Neural cell (in vitro differentiated cells): ENCODE data around the gene MYCBP2.

Source experiments
- EP300 ChIP-seq: fragments of 450-650 bp; conservative IDR thresholded peaks from 2 replicates; pipeline ENCODE4 v1.6.1; 2014; ENCODE audit warnings: antibody characterized with exemption, mild to moderate bottlenecking, moderate library complexity; ENCODE audit not compliant: poor library complexity, severe bottlenecking
- EZH2 ChIP-seq: fragments of 200-600, 300-800 bp; shearing (Covaris generic), sonication (generic); IDR thresholded peaks from 2 replicates; pipeline ENCODE4 v1.6.1; 2014; ENCODE audit warnings: antibody characterized with exemption, low read length, borderline replicate concordance, mild to moderate bottlenecking; ENCODE audit not compliant: insufficient read depth, poor library complexity, severe bottlenecking
- POLR2AphosphoS5 ChIP-seq: IDR thresholded peaks from 2 replicates; pipeline ENCODE4 v1.6.1; 2012
- SMC3 ChIP-seq: fragments of 450-650 bp; conservative IDR thresholded peaks from 2 replicates; pipeline ENCODE4 v1.6.1; 2014; ENCODE audit warnings: antibody characterized with exemption, mild to moderate bottlenecking, moderate library complexity; ENCODE audit not compliant: poor library complexity
- TAF1 ChIP-seq: IDR thresholded peaks from 2 replicates; pipeline ENCODE4 v1.6.1; 2012; ENCODE audit warnings: low read depth
- TF ChIP-seq, protein P1 (sequence below): fragments of 450-650 bp; IDR thresholded peaks from 2 replicates; pipeline ENCODE4 v1.5.1; 2014; ENCODE audit warnings: antibody characterized with exemption, mild to moderate bottlenecking, moderate library complexity; ENCODE audit not compliant: poor library complexity, severe bottlenecking
- TF ChIP-seq, protein P2 (sequence below): IDR thresholded peaks from 2 replicates; pipeline ENCODE4 v1.6.1; 2012; ENCODE audit warnings: borderline replicate concordance

DNA sequence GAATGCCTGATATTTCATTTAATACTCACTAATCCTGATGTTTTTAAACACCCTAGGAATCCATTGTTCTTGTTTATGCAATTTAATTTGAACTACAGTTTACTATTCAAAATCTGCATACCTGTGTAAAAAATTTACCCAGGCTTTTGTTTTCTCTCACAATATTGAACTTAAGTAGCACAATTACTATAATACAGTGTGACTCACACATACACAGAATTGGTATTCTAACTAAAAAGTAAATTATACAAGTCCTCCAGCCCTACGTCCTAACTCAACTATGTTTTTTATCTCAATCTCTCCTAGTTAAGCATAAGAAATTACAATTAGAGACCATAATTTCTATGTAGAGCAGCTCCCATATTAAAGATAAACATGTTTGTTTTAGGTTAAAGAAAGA lies 41.8 kb downstream of the MYCBP2 start:
- TF ChIP-seq, protein P1, sequence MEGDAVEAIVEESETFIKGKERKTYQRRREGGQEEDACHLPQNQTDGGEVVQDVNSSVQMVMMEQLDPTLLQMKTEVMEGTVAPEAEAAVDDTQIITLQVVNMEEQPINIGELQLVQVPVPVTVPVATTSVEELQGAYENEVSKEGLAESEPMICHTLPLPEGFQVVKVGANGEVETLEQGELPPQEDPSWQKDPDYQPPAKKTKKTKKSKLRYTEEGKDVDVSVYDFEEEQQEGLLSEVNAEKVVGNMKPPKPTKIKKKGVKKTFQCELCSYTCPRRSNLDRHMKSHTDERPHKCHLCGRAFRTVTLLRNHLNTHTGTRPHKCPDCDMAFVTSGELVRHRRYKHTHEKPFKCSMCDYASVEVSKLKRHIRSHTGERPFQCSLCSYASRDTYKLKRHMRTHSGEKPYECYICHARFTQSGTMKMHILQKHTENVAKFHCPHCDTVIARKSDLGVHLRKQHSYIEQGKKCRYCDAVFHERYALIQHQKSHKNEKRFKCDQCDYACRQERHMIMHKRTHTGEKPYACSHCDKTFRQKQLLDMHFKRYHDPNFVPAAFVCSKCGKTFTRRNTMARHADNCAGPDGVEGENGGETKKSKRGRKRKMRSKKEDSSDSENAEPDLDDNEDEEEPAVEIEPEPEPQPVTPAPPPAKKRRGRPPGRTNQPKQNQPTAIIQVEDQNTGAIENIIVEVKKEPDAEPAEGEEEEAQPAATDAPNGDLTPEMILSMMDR, result no peak
- TF ChIP-seq POLR2AphosphoS5 (no peak), EZH2 (no peak), EP300 (no peak), SMC3 (no peak), TAF1 (no peak)
- TF ChIP-seq, protein P2, sequence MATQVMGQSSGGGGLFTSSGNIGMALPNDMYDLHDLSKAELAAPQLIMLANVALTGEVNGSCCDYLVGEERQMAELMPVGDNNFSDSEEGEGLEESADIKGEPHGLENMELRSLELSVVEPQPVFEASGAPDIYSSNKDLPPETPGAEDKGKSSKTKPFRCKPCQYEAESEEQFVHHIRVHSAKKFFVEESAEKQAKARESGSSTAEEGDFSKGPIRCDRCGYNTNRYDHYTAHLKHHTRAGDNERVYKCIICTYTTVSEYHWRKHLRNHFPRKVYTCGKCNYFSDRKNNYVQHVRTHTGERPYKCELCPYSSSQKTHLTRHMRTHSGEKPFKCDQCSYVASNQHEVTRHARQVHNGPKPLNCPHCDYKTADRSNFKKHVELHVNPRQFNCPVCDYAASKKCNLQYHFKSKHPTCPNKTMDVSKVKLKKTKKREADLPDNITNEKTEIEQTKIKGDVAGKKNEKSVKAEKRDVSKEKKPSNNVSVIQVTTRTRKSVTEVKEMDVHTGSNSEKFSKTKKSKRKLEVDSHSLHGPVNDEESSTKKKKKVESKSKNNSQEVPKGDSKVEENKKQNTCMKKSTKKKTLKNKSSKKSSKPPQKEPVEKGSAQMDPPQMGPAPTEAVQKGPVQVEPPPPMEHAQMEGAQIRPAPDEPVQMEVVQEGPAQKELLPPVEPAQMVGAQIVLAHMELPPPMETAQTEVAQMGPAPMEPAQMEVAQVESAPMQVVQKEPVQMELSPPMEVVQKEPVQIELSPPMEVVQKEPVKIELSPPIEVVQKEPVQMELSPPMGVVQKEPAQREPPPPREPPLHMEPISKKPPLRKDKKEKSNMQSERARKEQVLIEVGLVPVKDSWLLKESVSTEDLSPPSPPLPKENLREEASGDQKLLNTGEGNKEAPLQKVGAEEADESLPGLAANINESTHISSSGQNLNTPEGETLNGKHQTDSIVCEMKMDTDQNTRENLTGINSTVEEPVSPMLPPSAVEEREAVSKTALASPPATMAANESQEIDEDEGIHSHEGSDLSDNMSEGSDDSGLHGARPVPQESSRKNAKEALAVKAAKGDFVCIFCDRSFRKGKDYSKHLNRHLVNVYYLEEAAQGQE, result no peak
